G401 (cell line): ENCODE data around the gene TPPP2. TPM values are rescaled to one million over a fixed set of nuclear protein-coding genes. Genes with fewer than 3 reads are reported as not detected.

Experiments
- DNase-seq: peaks from one replicate; pipeline ENCODE4 v3.0.0-alpha.2; 2015; ENCODE audit warnings: low spot score
- in situ Hi-C: cut with HindIII; loops from 2 replicates; pipeline ENCODE4 v1.10.0; 2016; ENCODE audit warnings: low sequenced_read_pairs, mixed read lengths
- total RNA-seq: library from RNA; depleted of rRNA; stranded (reverse); fragments of >200 nt; shearing (Covaris generic); gene quantifications from 2 replicates; pipeline ENCODE4 v1.2.3, GENCODE V29; 2014; rRNA removed

Gene TPPP2
- total RNA-seq, 1 experiment from 2014 or later: not detected

DNA sequence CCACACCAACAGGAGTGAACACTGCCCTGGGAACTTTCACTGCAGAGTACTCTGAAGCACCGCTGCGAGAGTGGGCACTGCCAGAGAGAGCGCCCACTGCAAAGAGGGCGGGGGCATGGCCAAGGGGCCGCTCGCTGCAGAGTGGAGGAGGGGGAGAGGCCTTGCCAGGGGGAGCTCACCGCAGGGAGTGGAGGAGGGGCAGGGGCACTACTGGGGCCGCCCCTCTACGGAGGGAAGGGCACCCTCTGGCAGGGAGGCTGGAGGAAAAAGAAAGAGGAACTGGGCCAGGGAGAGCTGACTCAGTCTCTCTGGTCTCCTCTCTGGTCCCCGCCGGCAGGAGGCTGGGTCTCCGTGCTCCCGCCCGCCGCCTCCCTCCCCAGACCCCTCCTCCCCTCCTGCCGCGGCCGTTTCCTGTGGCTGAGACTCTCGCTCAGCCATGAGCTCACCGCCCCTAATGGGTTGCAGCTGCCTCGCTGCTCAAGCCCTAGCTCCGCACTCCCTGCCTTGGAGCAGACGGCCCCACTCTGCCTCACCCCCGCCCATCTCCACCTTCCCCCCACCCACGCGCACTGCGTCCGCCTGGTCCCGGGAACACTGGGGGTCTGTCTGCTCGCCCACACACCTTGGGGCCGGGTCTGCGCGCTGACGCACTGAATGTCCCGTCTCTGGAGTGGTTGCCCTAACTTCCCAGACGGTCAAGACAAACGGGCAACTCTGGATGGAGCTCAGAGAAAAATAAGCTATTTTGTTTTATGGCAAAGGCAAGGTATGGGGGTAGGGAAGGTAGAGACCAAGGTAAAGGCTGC lies 41.4 kb downstream of the TPPP2 start:
- in situ Hi-C loops: no loop called here
- peak; percentile 59 for DNase-seq

GRCh38 chr14:21072031-21072473 lies 42.0 kb downstream of the TPPP2 start:
- in situ Hi-C loops: no loop called here
- peak; percentile 20 for DNase-seq

DNA sequence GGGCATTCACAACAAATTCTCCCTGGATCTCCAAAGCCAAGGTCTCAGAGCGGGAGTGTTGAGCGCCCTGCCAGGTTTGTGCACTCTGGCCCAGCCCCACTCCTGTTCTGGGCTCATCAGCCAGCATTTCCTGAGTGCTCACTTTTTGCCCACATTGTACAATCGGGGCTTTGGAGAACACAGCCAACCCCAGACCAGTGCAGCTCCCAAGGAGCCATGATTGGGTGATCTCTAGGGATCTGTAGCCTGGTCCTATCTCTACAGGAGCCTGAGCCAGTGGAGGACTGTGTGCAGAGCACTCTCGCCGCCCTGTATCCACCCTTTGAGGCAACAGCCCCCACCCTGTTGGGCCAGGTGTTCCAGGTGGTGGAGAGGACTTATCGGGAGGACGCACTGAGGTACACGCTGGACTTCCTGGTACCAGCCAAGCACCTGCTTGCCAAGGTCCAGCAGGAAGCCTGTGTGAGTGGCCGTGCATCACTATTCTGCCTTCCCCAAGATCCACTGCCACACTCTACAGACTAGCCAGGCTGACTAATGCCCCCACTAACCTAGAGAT lies 42.8 kb downstream of the TPPP2 start:
- DNase-seq: peak; percentile 28
- in situ Hi-C loops: no loop called here

GRCh38 chr14:21073921-21074320 lies 43.9 kb downstream of the TPPP2 start:
- in situ Hi-C loops: no loop called here
- DNase-seq: no peak

- peak; percentile 78 for DNase-seq
- in situ Hi-C loops: no loop called here
Observed at GRCh38 chr14:21074398-21075272, 44.6 kb downstream of the TPPP2 start.

- in situ Hi-C loops: no loop called here
Observed at GRCh38 chr14:21075719-21076437, 45.9 kb downstream of the TPPP2 start.

GRCh38 chr14:21077672-21078071 lies 47.7 kb downstream of the TPPP2 start:
- in situ Hi-C loops: no loop called here

More at GRCh38 chr14:21075719-21076437, 45.9 kb downstream of the TPPP2 start:
- no peak for DNase-seq

DNA sequence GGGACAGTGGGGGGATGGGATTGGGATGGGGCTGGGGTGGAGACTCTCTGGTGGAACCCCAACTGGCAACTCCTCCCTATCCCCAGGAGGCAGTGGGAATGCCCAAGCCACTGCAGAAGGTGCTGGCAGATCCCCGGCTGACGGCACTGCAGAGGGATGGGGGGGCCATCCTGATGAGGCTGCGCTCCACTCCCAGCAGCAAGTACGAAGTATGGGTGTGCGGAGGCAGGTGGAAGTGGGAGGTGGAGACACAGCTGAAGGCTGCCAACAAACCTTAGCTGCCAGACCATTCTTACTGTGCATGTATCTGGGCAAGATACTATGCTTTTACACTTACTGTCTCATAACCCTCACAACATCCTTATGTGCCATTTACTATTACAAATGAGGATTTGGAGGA lies 48.3 kb downstream of the TPPP2 start:
- DNase-seq: no peak
- in situ Hi-C loops: no loop called here

More at GRCh38 chr14:21077672-21078071, 47.7 kb downstream of the TPPP2 start:
- DNase-seq: no peak

GRCh38 chr14:21078726-21079125 lies 48.7 kb downstream of the TPPP2 start:
- in situ Hi-C loops: no loop called here
- no peak for DNase-seq

GRCh38 chr14:21081521-21082142 lies 51.6 kb downstream of the TPPP2 start:
- DNase-seq: no peak
- in situ Hi-C loops: no loop called here

Other genes with a start within 250 kb of the TPPP2 start
- gene RNASE6, start 248.9 kb upstream of the TPPP2 start, total RNA-seq: not detected in 2 replicates
- 0.85 TPM in 1 of 2 replicates, not detected in the other for gene RNASE1, start 227.4 kb upstream of the TPPP2 start, total RNA-seq
- not detected in 2 replicates for gene RNASE3, start 138.8 kb upstream of the TPPP2 start, total RNA-seq
- not detected in 2 replicates for gene RNASE2, start 74.7 kb upstream of the TPPP2 start, total RNA-seq
- gene METTL17, start 40.2 kb upstream of the TPPP2 start, total RNA-seq: 88.2 and 157 TPM in 2 replicates
- gene SLC39A2, start 30.9 kb upstream of the TPPP2 start, total RNA-seq: not detected in 2 replicates
- 28.6 and 40.4 TPM in 2 replicates for gene NDRG2, start 5.2 kb upstream of the TPPP2 start, total RNA-seq
- gene RNASE13, start 4.6 kb downstream of the TPPP2 start, total RNA-seq: not detected in 2 replicates
- not detected in 2 replicates for gene RNASE7, start 12.1 kb downstream of the TPPP2 start, total RNA-seq
- gene RNASE8, start 27.6 kb downstream of the TPPP2 start, total RNA-seq: not detected in 2 replicates
- gene ARHGEF40, start 40.1 kb downstream of the TPPP2 start, total RNA-seq: 48.6 and 50.3 TPM in 2 replicates
- 29.4 and 45.8 TPM in 2 replicates for gene ZNF219, start 68.4 kb downstream of the TPPP2 start, total RNA-seq
- gene TMEM253, start 70.8 kb downstream of the TPPP2 start, total RNA-seq: not detected in 2 replicates
- 0.71 TPM in 1 of 2 replicates, not detected in the other for gene OR5AU1, start 125.8 kb downstream of the TPPP2 start, total RNA-seq
- 1,370 and 1,766 TPM in 2 replicates for gene HNRNPC, start 239.2 kb downstream of the TPPP2 start, total RNA-seq
- gene RPGRIP1, start 249.9 kb downstream of the TPPP2 start, total RNA-seq: 0.18 TPM in 1 of 2 replicates, not detected in the other